Left colon (tissue), 2 donors: Measurements from ENCODE around the gene TMEM131. TPM values are rescaled to one million over a fixed set of nuclear protein-coding genes. Genes with fewer than 3 reads are reported as not detected.

Experiments
- ATAC-seq: fragments of 200-7000 bp; cut with Tn5 transposase; one replicate; pipeline ENCODE4 v1.9.1; 2020; ENCODE audit warnings: mild to moderate bottlenecking, moderate library complexity
- DNase-seq, 2 donors: peaks; one replicate each; pipeline ENCODE4 v3.0.0-alpha.2; 2020
- intact Hi-C, 2 donors: fragments of 100-400 bp; cut with DNase I in 1 of 2; cut with micrococcal nuclease in 1 of 2; formaldehyde crosslinking; loops; one replicate each; pipeline versions ENCODE4 v1.11.2 to v1.14.0; 2022; cut with DNase I, micrococcal nuclease
- total RNA-seq, 2 donors: library from RNA; stranded (reverse); fragmentation: NEBNext Ultra II Directional; extraction: Animal tissue kit (Norgen Biotek cat#: 25700); gene quantifications; one replicate each; pipeline ENCODE4 v1.2.1, GENCODE V29; 2021
- donor health status: DM: no; HTN: no; CAD: no.
- donor health status: DM: yes; HTN: yes; CAD: no.

The TMEM131 gene
- total RNA-seq, 2 donors from 2014 or later: 80.6 to 89.5 TPM

DNA sequence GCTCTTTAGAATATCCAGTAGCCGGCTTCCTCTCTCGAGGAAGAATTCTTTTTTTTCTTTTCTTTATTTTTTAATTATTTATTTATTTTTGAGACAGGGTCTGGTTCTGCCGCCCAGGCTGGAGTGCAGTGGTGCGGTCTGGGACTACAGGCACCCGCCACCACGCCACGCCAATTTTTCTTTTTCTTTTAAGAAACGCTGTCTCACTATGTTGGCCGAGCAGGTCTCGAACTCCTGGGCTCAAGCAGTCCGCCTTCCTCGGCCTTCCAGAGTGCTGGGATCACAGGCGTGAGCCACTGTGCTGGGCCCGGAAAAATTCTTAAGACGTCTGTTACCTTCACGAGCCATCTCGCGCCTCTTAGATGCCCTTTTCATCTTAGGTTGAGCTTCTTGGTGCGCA is 931 bp upstream of the TMEM131 start:
- DNase-seq: peak in 1 of 2 donors; percentile 20
- intact Hi-C loops: loop anchor here in 1 of 2 donors (10.0 kb wide), 1 partner anchor 192 kb away; no protein-coding TSS in a partner anchor
- ATAC-seq: no peak

DNA sequence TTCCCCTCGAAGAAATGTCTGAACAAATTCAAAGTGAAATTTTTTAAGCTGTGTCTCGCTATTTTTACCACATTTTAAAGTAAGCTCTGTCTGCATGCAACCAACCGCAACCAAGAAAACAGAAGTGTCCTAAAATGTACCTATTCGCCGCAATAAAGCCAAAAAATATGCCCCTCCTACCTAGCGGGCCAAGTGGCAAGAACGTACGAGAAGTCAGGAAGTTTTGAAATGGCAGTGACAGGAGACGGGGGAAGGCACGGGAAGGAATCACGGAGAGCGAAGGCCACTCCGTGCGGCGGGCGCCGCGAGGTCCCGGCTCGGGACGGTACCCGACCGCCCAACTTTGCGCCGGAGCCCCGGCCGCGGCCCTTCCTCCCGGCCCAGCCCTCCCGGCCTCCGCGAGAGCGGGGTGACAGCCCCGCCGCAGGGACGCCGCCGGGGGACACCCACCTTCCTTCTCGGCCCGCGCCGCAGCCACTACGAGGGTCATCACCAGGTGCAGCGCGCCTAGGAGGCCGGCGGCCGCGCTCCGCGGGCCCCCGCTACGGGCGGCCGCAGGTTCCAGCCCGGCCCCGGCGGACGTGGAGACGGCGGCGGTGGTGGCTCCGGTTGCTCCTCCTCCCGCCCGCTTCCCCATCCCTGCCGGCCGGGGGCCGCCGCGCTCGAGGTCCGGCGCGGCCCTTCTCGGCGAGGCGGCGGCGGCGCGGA is 568 bp downstream of the TMEM131 start:
- peak; percentile 42 to 67 for DNase-seq
- ATAC-seq: peak; percentile 47
- intact Hi-C loops: loop anchor here in 1 of 2 donors (10.0 kb wide), 1 partner anchor 190 kb away; no protein-coding TSS in a partner anchor

DNA sequence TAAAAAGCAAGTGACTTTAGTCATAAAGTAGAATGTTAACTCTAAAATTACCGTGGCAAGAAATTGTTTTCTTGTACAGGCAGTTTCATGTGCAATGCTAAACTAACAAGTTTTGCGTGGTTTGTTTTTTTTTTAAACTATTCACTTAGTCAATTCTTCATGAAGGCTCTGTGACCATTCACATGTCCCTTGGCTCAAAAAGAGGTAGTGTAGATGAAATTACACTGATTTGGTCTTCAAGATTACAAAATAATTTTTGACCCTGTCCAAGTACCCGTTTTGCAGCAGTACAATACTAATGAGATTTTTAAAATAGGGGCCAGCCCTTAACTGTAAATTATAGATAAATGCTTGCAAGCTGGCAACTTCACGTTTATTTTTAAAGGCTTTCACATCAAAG is 1.3 kb downstream of the TMEM131 start:
- intact Hi-C loops: loop anchor here in 1 of 2 donors (10.0 kb wide), 1 partner anchor 190 kb away; no protein-coding TSS in a partner anchor
- ATAC-seq: no peak

DNA sequence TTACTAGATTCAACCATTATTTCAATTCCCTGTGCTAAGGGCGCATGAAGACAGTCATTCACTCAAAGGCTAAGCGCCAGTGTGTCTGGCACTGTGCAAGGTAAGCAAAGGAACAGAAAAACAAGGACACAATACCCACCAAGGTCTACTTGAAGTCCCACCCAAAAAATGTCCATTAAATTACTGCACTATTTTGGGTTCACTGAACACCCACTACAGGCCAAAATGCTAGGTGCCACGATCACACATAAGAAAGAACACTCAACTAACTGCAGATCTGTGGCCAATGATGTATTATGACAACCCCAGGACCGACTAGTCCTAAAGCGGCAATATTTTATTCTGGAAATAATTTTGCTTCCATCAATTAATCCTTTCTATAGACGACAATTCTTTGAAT is 1.8 kb downstream of the TMEM131 start:
- intact Hi-C loops: loop anchor here in 1 of 2 donors (10.0 kb wide), 1 partner anchor 189 kb away; no protein-coding TSS in a partner anchor
- ATAC-seq: no peak
- no peak for DNase-seq

More for the DNA sequence above, 1.3 kb downstream of the TMEM131 start:
- DNase-seq: no peak

DNA sequence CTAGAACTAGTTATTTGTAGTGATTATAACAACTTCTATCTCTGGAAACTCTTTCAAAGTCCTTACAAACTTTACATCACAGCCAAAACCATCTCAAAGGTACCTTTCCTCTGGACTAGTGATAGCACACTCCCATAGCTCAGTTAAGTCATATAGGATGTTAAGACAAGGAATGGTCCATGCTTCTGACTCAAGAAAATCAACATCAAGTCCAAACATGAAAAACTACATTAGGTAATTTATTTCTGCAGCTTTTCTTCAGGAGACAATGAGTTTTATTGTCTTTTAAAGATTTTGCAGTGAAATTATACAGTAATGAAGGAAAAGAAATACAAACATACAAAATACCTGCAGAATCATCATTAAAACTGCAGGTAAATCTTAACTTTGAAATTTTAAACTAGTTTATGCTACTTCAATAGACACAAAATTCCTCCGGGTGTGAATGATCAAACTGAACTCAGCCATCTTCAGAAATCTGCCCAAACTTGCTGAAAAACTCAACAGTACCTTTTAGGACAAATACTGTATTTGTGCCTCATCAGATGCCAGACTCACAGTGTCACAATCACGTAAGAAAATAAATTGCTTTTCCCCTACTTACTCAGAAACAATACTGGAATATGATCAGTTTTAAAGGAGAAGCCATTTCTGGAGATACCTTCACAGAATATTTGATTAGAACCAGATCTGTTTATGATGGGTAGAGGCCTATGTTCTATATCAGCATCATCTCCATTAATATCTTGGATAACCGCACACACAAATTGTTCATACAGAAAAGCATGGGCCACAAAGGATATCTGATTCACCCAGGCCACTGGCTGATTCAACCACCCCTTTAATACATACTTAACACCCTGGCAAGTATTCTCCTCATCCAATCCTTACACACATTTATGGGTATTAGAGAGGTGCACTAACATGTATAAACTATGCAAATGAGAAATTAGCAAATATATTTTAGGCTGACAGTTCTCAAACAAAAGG is 2.6 kb downstream of the TMEM131 start:
- no peak for ATAC-seq
- intact Hi-C loops: loop anchor here in 1 of 2 donors (10.0 kb wide), 1 partner anchor 188 kb away; no protein-coding TSS in a partner anchor
- DNase-seq: no peak

DNA sequence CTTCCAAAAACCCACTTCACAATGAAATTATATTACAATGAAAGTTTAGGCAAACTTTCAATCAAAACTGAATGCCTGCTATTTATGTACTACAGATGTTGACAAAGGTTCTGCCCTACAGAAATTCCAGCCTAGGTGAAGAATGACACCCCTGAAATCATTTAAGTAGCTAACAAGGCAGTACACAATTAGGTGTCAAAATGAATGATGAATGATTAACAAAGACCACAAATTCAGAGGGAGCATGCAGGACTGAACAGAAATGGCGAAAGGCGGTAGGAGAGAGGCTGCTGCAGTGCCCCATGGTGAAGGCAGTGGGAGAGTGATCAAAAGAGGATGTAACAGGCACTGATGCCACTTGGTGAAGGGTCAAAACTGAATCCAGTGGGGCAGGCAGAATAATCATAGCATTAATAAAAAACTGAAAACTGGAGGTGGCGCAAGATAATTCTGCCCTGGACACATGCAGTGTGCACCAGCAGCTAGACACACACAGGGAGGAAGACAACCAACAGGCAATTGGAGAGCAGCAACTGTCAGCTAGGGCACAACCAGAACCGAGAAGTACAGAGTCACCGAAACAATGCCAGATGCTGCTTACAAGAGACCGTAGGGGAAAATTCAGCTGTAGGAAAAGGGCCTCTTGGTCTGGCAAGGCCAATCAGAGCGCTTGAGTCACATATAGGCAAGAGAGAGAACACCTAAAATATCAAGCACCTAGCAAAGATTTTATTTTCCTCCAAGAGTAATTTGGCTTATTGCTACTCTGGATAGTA is 4.5 kb downstream of the TMEM131 start:
- DNase-seq (no peak), ATAC-seq (no peak)
- intact Hi-C loops: loop anchor here in 1 of 2 donors (10.0 kb wide), 1 partner anchor 186 kb away; no protein-coding TSS in a partner anchor

DNA sequence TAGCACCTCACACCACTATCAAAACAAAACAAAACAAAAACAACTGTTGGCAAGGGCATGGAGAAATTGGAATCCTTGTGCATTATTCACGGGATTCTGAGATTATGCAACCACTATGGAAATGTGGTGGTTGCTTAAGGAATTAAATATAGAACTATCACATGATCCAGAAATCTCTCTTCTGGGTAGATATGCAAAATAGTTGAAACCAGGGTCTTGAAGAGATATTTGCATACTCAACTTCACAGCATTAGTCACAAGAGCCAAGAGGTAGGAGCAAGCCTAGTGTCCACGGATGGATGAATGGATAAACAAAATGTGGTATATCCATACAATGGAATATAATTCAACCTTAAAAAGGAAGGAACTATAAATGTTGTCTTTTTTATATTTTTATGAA is 7.0 kb downstream of the TMEM131 start:
- ATAC-seq (no peak), DNase-seq (no peak)
- intact Hi-C loops: no loop called here

DNA sequence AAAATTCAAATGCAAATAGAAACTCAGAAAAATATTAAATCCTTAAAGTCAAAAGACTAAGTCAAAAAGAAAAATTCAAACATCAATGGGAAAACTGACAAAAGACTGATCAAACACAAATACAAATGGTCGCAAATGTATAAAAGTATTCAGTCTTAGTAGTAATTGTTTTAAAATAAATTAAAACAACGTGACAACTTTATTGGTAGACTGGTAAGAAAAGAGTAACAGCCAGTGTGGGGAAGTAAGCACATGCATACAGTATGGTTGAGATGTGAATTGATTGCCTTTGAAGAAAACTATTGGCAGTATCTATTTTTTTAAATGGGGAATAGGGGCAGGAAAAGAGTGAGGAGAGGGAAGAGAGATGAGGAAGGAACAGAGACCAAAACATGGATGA is 9.8 kb downstream of the TMEM131 start:
- ATAC-seq (no peak), DNase-seq (no peak)
- intact Hi-C loops: no loop called here

DNA sequence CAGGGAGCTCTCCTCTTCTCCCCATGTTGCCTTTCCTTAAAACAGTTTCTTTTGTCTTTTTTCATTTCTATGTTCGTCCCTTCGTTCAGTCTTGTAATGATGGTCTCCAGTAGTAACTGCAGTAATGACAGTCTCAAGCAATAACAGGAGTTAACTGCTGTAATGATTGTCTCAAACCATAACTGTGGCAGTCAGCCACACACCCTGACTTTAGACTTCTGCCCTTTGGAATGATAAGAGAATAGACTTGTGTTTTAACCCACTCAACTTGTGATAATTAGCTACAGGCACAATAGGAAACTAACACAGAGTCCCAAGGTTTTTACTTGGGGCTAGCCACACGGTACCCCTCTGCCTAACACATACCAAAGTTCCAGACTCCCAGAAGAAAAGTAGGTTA is 12.1 kb downstream of the TMEM131 start:
- intact Hi-C loops: no loop called here
- ATAC-seq: peak; percentile 99
- peak in 1 of 2 donors; percentile 23 for DNase-seq

DNA sequence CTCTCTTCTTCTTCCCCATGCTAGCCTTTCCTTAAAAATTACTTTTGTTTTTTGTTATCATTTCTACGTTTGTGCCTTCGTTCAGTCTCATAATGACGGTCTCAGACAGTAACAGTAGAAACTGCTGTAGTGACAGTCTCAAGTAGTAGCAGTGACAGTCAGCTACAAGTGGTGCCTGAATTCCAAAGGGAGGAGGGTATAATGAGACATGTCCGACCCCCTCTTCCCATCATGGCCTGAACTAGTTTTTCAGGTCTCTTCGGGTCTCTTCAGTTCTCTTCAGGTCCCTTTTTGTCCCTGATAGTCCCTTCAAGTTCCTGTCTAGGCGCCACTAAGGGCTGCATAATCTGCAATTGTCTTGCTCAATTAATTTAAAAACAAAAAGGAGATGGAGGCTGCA is 12.6 kb downstream of the TMEM131 start:
- intact Hi-C loops: no loop called here
- DNase-seq (no peak), ATAC-seq (peak; percentile 15)

DNA sequence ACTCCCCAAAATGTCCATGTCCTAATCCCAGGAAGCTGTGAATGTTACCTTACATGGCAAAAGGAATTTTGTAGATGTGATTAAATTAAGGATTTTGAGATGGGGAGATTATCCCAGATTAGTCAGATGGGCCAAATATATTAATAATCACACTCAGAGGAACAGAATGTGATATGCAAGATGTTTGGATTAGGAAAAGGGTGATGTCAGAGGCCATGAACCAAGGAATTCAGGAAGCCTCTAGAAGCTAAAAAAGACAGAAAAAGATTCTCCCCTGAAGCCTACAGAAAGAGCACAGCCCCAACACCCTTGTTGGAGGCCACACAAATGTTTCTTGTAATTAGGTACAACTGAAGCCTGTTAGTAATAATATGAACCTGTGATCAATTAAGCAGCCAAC is 13.1 kb downstream of the TMEM131 start:
- ATAC-seq (no peak), DNase-seq (no peak)
- intact Hi-C loops: no loop called here

DNA sequence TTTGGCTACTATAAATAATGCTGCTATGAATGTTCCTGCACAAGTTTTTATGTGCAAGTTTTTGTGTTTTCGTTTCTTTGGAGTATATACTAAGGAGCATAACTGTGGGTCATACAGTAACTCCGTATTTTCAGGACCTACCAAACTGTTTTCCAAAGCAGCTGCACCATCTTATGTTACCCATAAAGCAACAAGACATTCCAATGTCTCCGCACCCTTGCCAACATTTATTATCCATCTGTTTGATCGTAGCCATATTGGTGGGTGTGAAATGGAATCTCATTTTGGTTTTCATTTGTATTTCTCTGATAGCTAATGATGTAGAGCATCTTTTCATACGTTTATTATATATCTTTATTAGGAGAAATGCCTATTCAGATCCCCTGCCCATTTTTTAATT is 13.8 kb downstream of the TMEM131 start:
- intact Hi-C loops: no loop called here
- no peak for DNase-seq
- ATAC-seq: no peak

DNA sequence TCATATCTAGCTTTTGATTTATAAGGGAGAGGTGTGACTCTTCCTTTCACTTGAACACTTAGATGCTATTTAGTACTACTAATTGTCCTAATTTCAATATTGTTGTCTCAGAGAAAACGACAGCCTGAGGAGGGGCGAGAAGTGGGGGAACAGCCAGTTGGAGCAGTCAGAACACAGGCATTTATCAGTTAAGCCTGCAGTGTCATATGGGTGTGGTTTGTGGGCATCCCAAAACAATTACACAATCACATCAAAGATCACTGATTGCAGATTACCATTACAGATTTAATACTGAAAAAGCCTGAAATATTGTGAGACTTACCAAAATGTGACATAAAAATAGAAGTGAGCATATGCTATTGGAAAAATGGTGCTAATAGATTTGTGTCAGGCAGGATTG is 15.8 kb downstream of the TMEM131 start:
- DNase-seq: no peak
- intact Hi-C loops: no loop called here
- ATAC-seq: no peak

DNA sequence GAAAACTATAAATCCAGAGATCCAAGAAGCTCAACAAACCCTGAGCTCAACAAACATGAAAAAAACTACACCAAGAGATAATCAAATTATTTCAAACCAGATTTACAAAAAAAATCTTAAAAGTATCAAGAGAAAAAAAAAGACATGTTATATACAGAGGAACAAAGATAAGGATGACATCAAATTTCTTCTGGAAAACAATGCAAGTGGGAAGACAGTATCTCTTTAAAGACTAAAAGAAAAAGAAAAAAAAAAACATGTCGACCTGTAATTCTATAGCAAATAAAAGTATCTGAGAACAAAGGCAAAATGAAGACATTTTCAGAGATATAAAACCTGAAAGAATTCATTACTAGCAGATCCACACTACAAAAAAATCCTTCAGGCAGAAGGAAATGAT is 21.3 kb downstream of the TMEM131 start:
- no peak for ATAC-seq
- no peak for DNase-seq
- intact Hi-C loops: no loop called here

DNA sequence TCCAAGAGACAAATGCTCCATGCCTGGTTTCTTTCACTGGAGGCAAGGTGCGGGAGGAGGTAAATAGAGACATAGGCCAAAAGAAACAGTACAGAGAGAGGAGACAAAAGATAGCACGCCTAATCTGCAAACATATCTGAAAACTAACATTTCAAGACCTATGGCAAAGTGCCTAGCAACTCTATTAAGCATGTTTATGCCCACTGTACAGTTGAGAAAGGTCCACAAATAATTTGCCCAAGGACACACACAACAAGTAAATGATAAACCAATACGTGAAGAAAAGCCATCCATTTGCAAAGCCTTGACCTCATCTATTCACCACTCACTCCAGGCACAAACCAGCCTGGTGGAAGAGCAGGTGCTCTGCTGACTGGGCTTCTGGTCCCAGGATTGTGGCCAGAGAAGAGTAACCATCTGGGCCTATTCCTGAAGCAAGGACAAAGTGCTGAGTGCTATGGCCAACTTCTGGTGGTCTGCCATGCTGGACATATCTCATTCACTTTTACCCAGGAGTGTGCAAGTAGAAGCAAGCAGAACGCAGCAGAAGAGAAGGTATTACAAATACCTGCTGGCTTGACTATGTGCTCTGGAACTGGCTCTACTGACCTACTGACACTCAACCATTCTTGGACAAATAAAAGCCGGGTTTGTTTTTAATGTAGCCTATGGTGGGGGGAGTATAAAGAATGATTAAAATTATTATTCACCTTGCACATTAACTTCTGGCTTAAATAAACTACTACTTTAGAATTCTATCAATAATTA is 25.3 kb downstream of the TMEM131 start:
- ATAC-seq (no peak), DNase-seq (no peak)
- intact Hi-C loops: no loop called here

DNA sequence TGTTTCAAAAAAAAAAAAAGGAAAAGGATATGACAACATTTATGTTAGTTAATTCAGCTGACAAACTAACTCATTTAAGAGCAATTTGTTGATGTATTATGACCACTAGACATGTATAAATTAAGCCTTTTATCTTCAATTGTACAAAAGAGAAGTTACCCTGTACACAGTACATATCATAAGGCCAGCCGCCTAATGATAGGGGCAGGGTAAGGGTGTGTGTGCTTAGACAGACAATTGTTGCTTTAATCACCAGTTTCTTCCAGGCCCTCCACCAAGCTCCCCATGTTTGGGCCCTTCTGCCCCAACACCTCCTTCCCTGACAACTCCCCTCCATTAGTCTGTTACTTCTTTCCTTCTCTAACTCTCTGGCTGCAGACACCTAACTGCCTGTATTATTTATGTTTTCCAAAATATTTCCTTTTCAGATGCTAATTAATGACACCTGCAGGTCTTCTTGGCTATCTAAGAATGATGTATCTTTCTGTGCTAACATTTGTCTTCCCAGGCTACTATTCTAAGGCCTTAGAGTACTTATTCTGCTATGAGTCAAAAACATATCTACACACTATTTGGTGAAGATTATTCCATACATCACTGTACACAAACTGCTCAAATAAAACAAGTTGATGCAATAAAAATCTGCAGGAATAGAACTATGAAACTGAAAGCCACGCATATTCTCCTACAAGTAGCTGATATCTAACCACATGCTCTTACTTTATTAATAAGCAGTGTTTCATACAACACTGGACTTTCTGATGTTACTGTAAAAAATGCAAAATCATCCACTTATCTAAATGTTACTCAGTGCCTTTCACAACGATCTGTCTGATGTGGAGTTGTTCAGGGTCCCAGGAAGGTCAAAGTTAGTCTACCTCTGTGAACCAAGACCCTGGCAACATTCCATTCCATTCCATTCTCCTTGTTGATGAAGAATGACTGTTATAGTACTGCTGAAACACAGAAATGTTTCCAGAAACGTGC is 26.4 kb downstream of the TMEM131 start:
- DNase-seq (no peak), ATAC-seq (no peak)
- intact Hi-C loops: no loop called here
